A673 (cell line): ENCODE measurements around the gene FOXI1. TPM values are rescaled to one million over a fixed set of nuclear protein-coding genes. Genes with fewer than 3 reads are reported as not detected.

Source experiments
- BruUV-seq: library from RNA; stranded (reverse); fragments of 400-500 nt; replicated peaks from 2 replicates; lab custom pipeline; 2021; lab: Mats Ljungman, UMichigan
- CTCF ChIA-PET: fragments of 300-600 bp; sonication (Branson Sonifier 250); formaldehyde crosslinking; loops from one replicate; lab custom pipeline; 2022; ENCODE audit warnings: antibody characterized with exemption; lab: Charles Lee
- POLR2A ChIA-PET: fragments of 300-600 bp; sonication (Branson Sonifier 250); formaldehyde crosslinking; loops from one replicate; lab custom pipeline; 2022; ENCODE audit warnings: antibody characterized with exemption; ENCODE audit not compliant: low non-redundant PET; lab: Charles Lee
- DNase-seq: peaks from one replicate; pipeline ENCODE4 v3.0.0-alpha.2; 2015; ENCODE audit warnings: low spot score
- H3K27ac ChIP-seq: fragments of 200-600 bp; sonication (generic); 2 replicates; pipeline ENCODE4 v1.5.1; 2016; ENCODE audit warnings: mixed run types, low read depth, mild to moderate bottlenecking, mixed read lengths, antibody characterized with exemption, low read length; ENCODE audit not compliant: poor library complexity, severe bottlenecking
- H3K27me3 ChIP-seq: fragments of 200-600 bp; sonication (generic); replicated peaks from 2 replicates; pipeline ENCODE4 v1.6.1; 2017; ENCODE audit warnings: mixed run types, low read depth, mild to moderate bottlenecking, mixed read lengths, antibody characterized with exemption, low read length; ENCODE audit not compliant: insufficient read depth, poor library complexity
- H3K36me3 ChIP-seq: fragments of 200-600 bp; sonication (generic); 2 replicates; pipeline ENCODE4 v1.6.1; 2016; ENCODE audit warnings: mixed run types, mild to moderate bottlenecking, mixed read lengths, antibody characterized with exemption, low read length; ENCODE audit not compliant: insufficient read depth, poor library complexity, severe bottlenecking
- H3K4me1 ChIP-seq: fragments of 200-600 bp; sonication (generic); 2 replicates; pipeline ENCODE4 v1.6.1; 2017; ENCODE audit warnings: mixed run types, mild to moderate bottlenecking, mixed read lengths, antibody characterized with exemption, low read length; ENCODE audit not compliant: insufficient read depth, poor library complexity, severe bottlenecking
- H3K4me3 ChIP-seq: fragments of 200-600 bp; sonication (generic); 2 replicates; pipeline ENCODE4 v1.5.1; 2016; ENCODE audit warnings: low read depth, mixed run types, mild to moderate bottlenecking, mixed read lengths, low read length; ENCODE audit not compliant: poor library complexity, severe bottlenecking
- H3K9me3 ChIP-seq: fragments of 200-600 bp; sonication (generic); 2 replicates; pipeline ENCODE4 v1.6.1; 2016; ENCODE audit warnings: mixed run types, low read depth, mild to moderate bottlenecking, mixed read lengths, antibody characterized with exemption, low read length; ENCODE audit not compliant: poor library complexity, severe bottlenecking
- EZH2 ChIP-seq: fragments of 200-600 bp; sonication (generic); IDR thresholded peaks from 2 replicates; pipeline ENCODE4 v1.6.1; 2017; ENCODE audit warnings: borderline replicate concordance, low read depth, mild to moderate bottlenecking, mixed read lengths, antibody characterized with exemption, low read length; ENCODE audit not compliant: poor library complexity, severe bottlenecking
- intact Hi-C: fragments of 100-400 bp; cut with micrococcal nuclease; formaldehyde crosslinking; loops from one replicate; pipeline ENCODE4 v1.10.0; 2022; ENCODE audit not compliant: unreplicated experiment
- total RNA-seq: library from RNA; stranded (reverse); gene quantifications from 2 replicates; pipeline ENCODE4 v1.2.3, GENCODE V29; 2021
- TF ChIP-seq, protein P1 (sequence below): fragments of 300-800, 200-600 bp; sonication (generic); conservative IDR thresholded peaks from 2 replicates; pipeline ENCODE4 v1.5.1; 2017; ENCODE audit warnings: low read depth, mild to moderate bottlenecking, antibody characterized with exemption, low read length, moderate library complexity, mixed read lengths

The FOXI1 gene
- total RNA-seq, 1 experiment from 2014 or later, result not detected

DNA sequence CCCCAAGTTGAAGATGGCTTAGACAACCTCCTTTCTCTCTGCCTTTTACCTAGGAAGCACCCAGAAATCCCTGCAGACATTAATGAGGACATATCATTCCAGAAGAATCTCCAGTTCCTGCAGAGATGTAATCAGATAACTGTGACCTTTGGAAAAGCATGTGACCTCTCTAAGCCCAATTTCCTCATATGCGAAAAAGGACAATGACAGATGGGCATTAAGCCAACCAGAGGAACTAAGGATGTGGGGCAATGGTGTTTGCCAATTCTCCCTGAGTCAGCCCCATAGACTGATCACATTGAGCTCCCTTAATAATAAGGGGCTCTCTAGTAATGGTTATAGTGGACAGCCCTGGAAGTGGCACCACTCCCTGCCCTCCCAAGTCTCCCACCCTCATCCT lies 10.1 kb upstream of the FOXI1 start:
- intact Hi-C loops, result no loop called here
- ChIA-PET CTCF (no interaction called here), POLR2A (no interaction called here)
- no peak for DNase-seq
- Histone ChIP-seq H3K27me3 (no peaks in the 10 kb centered on the region), H3K27ac (no peak overlapping the region), H3K4me1 (no peaks in the 10 kb centered on the region), H3K36me3 (no peaks in the 10 kb centered on the region), H3K9me3 (no peaks in the 10 kb centered on the region), H3K4me3 (no peak overlapping the region)
- no peak for TF ChIP-seq EZH2
- TF ChIP-seq, protein P1, sequence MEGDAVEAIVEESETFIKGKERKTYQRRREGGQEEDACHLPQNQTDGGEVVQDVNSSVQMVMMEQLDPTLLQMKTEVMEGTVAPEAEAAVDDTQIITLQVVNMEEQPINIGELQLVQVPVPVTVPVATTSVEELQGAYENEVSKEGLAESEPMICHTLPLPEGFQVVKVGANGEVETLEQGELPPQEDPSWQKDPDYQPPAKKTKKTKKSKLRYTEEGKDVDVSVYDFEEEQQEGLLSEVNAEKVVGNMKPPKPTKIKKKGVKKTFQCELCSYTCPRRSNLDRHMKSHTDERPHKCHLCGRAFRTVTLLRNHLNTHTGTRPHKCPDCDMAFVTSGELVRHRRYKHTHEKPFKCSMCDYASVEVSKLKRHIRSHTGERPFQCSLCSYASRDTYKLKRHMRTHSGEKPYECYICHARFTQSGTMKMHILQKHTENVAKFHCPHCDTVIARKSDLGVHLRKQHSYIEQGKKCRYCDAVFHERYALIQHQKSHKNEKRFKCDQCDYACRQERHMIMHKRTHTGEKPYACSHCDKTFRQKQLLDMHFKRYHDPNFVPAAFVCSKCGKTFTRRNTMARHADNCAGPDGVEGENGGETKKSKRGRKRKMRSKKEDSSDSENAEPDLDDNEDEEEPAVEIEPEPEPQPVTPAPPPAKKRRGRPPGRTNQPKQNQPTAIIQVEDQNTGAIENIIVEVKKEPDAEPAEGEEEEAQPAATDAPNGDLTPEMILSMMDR, result no peak
- no TSS peak for BruUV-seq

DNA sequence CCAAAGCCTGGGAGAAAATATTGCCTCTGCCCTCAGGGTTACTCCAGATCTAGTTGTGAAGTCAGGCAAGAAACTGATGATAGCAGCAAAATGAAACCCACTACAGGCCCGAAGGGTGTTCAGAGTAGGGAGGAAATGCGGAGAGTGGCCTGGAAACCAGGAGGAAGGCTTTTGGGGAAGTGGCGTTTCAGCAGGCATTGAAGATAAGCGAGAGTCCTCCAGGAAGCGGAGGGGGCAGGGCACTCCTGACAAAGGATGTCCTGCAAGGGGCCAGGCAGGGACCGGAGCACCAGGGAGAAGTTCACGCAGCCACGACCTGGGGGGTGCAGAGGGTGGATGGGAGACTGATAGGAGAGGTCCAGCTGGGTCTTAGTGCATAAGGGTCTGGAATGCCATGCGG lies 7.8 kb upstream of the FOXI1 start:
- H3K9me3 ChIP-seq, result no peaks in the 10 kb centered on the region
- H3K36me3 ChIP-seq, result no peaks in the 10 kb centered on the region
- no peak for DNase-seq
- TF ChIP-seq EZH2, result no peak
- TF ChIP-seq, protein P1, result no peak
- no peak overlapping the region for H3K4me3 ChIP-seq
- H3K4me1 ChIP-seq, result no peaks in the 10 kb centered on the region
- intact Hi-C loops, result no loop called here
- ChIA-PET POLR2A (interaction anchor here (0.6 kb wide), 1 partner anchor 100 kb away, joined by 3 read pairs; no protein-coding TSS in a partner anchor), CTCF (no interaction called here)
- BruUV-seq, result no TSS peak
- no peak overlapping the region for H3K27ac ChIP-seq
- no peaks in the 10 kb centered on the region for H3K27me3 ChIP-seq

DNA sequence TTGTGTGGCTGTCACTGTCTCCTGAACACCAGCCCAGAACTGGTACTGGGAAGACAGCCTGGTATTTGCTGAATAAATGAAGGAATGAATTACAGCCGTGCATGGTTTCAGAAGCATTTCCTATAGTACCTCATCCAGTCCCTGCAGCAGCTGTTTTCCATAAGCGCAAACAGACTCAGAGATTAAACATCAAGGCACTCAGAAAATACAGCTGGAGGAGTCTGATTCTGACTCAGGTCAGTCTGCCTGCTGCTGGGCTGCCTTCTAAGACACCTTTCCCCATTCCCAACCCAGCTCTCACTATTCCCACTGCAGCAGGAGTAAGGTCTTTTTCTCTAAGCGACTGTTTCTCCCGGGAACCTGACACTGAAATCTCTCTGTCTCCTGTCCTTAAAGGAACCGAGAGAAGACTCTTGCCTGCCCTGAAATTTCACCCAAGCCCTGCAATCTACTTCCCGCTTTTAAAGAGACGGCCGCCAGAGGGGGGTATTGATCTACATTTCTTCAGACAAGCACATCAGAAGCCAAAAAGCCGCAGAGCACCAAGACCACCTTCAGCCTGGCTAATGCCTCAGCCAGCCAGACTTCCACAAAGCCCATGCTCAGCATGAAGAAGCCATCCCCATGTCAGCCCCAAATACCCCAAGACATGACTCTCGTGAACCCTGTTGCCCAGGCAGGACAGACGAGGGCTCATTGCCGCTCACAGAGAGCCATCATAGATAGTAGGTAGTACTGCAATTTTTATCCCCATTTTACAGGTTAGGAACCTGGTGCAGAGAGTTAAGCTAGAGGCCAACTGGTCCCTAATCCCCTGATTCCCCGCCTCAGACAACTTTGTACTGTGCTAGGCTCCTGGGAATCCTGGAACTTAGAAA lies 5.4 kb upstream of the FOXI1 start:
- intact Hi-C loops, result loop anchor here (1.0 to 5.0 kb wide), 5 partner anchors 84 to 532 kb away; no protein-coding TSS in a partner anchor
- POLR2A ChIA-PET, result no interaction called here

More for the DNA sequence above, 5.4 kb upstream of the FOXI1 start:
- peak; percentile 86 for DNase-seq
- CTCF ChIA-PET, result interaction anchor here (0.9 to 1.2 kb wide), 2 partner anchors 116 to 399 kb away, joined by 5 to 21 read pairs; no protein-coding TSS in a partner anchor
- Histone ChIP-seq H3K27me3 (no peaks in the 10 kb centered on the region), H3K36me3 (no peaks in the 10 kb centered on the region), H3K4me3 (no peak overlapping the region), H3K4me1 (no peaks in the 10 kb centered on the region), H3K27ac (no peak overlapping the region), H3K9me3 (no peaks in the 10 kb centered on the region)
- no peak for TF ChIP-seq EZH2
- TF ChIP-seq, protein P1, result peak; percentile 71
- BruUV-seq, result no TSS peak
